GM10248 (cell line): ENCODE measurements around the gene SLC1A1.

Experiments
- CTCF ChIA-PET: fragments of 300-600 bp; sonication (Branson Sonifier 250); formaldehyde crosslinking; extraction: SDS; loops from one replicate; lab custom pipeline; 2021; ENCODE audit warnings: antibody characterized with exemption; lab: Yijun Ruan, JAX
- POLR2A ChIA-PET: fragments of 350-650 bp; sonication (Branson Sonifier 250); formaldehyde crosslinking; extraction: SDS; loops from one replicate; lab custom pipeline; 2020; ENCODE audit warnings: antibody characterized with exemption; lab: Yijun Ruan, JAX
- DNase-seq: peaks from one replicate; pipeline ENCODE4 v3.0.0; 2012; ENCODE audit errors: extremely low spot score
- TF ChIP-seq, protein P1 (sequence below): IDR thresholded peaks from 2 replicates; pipeline ENCODE4 v1.5.1; 2012; ENCODE audit warnings: mild to moderate bottlenecking, low read depth; ENCODE audit errors: extremely low read depth, missing control alignments, control extremely low read depth

Gene SLC1A1

DNA sequence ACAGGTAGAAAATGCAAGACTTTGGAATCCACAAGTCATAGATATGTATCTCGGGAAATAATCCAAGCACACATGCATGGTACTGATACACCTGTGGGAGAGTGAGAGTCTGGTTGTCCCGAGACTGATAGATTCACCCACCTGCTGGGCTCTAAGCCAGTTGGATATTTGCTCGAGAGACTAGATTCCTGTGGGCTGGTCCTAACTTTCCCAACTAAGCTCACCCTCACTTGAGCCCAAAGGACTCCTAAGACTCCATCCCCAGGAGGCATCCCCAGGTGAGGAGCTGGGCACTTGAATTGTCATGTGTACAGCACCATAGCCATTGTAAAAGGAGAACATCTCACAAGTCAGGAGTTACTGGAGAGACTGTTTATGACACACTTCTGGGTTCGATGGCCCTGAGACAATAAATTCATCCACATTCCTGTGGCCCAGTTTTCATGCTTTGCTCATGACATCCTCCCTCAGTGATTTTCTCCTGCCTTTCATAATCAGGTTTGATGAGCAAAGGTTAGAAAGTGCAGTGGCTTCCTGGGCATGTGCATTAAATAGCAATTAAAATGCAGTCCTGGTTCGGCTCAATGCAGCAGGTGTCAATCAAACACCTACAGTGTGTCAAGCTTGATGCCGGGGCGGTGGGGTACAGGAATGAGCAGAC, 18.1 kb downstream of the SLC1A1 start:
- TF ChIP-seq, protein P1, sequence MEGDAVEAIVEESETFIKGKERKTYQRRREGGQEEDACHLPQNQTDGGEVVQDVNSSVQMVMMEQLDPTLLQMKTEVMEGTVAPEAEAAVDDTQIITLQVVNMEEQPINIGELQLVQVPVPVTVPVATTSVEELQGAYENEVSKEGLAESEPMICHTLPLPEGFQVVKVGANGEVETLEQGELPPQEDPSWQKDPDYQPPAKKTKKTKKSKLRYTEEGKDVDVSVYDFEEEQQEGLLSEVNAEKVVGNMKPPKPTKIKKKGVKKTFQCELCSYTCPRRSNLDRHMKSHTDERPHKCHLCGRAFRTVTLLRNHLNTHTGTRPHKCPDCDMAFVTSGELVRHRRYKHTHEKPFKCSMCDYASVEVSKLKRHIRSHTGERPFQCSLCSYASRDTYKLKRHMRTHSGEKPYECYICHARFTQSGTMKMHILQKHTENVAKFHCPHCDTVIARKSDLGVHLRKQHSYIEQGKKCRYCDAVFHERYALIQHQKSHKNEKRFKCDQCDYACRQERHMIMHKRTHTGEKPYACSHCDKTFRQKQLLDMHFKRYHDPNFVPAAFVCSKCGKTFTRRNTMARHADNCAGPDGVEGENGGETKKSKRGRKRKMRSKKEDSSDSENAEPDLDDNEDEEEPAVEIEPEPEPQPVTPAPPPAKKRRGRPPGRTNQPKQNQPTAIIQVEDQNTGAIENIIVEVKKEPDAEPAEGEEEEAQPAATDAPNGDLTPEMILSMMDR: no peak
- no peak for DNase-seq
- ChIA-PET CTCF (interaction anchor here (1.1 kb wide), 1 partner anchor 142 kb away, joined by 3 read pairs; no protein-coding TSS in a partner anchor), POLR2A (interaction anchor here (1.0 kb wide), 1 partner anchor 16 kb away, joined by 5 read pairs; no protein-coding TSS in a partner anchor)

DNA sequence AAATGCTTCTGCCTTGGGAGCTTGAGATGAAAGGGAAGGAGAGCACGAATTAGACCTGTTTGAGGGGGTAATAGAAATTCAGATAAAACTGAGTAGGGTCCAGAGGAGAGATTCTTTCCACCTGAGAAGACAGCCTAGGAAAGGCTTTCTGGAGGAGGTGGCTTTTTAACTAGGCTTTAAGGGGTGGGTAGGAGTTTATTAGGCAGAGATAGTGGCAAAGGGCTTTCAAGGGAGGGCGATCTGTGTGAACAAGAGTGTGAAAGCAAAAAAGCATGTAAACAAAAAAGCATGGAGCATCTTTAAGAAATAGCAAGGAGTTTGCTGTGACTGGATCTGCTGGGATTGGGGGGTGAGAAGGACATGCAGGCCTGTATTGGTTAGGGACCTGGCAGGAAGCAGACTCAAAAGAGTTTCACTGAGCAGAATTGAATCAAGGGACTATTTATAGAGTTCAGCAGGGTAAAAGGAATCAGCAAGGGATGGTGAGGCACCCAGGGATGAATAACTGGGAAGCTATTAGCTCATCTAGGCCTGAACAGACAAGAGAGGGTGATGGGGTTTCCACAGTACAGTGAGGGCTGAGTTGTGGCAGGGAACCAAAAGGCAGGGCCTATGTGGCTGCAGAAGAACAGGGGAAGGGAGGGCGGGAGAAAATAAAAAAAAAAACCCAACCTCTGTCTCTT, 18.8 kb downstream of the SLC1A1 start:
- TF ChIP-seq, protein P1: no peak
- CTCF ChIA-PET: interaction anchor here (1.1 to 2.2 kb wide), 2 partner anchors 11 to 143 kb away, joined by 3 to 7 read pairs; no protein-coding TSS in a partner anchor
- no peak for DNase-seq
- POLR2A ChIA-PET: interaction anchor here (1.0 kb wide), 1 partner anchor 17 kb away, joined by 5 read pairs; no protein-coding TSS in a partner anchor

DNA sequence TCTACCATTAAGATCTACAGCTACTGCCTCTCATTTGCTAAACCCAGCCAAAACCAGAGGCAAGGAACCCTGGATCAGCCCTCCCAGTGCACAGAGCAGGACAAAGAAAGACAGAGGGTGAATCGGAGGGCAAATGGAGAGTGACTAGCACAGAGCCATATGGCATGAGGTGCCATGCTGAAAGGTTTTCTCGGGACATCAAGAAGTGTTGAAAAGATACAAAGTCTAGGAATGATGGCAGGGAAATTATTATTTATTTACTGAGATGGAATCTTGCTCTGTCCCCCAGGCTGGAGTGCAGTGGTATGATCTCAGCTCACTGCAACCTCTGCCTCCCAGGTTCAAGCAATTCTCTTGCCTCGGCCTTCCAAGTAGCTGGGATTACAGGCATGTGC, 19.3 kb downstream of the SLC1A1 start:
- TF ChIP-seq, protein P1: no peak
- CTCF ChIA-PET: interaction anchor here (1.4 to 2.2 kb wide), 2 partner anchors 10 kb away, joined by 3 to 7 read pairs; no protein-coding TSS in a partner anchor
- no peak for DNase-seq
- POLR2A ChIA-PET: no interaction called here

DNA sequence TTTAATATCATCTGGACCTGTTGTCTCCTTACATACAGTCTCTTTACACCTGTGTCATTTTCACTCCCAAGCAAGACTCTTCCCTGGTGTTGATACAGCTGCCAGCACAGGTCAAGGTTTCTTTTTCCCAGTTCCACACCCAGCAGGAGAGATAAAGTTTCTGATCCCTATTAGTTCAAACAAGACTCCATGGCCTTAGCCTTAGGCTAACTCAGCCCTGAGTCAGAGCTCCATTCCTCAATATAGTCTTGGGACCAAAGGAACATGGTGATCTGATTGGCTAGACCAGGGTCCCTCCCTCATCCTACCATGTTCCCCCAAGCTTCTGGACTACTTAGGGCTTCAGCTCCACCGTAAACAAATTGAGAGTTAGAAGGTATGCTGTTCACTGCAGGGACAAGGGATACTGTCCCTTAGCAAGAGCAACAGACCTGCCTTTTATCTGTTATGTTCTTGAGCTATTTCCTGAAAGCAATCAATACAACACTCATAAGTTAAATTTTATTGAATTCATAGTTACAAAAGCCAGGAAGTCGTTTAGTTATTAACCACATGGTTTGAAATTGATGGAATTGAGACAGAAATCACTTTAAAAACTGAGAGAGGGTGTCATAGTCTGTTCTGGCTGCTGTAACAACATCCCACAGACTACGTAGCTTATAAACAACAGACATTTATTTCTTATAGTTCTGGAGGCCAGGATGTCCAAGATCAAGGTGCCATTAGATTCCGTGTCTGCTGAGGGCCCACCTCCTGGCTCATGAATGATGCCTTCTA, 20.5 kb downstream of the SLC1A1 start:
- DNase-seq: no peak
- ChIA-PET CTCF (interaction anchor here (0.6 to 2.2 kb wide), 3 partner anchors 9 to 1054 kb away, joined by 3 to 7 read pairs (median 4); no protein-coding TSS in a partner anchor), POLR2A (no interaction called here)
- TF ChIP-seq, protein P1: no peak

DNA sequence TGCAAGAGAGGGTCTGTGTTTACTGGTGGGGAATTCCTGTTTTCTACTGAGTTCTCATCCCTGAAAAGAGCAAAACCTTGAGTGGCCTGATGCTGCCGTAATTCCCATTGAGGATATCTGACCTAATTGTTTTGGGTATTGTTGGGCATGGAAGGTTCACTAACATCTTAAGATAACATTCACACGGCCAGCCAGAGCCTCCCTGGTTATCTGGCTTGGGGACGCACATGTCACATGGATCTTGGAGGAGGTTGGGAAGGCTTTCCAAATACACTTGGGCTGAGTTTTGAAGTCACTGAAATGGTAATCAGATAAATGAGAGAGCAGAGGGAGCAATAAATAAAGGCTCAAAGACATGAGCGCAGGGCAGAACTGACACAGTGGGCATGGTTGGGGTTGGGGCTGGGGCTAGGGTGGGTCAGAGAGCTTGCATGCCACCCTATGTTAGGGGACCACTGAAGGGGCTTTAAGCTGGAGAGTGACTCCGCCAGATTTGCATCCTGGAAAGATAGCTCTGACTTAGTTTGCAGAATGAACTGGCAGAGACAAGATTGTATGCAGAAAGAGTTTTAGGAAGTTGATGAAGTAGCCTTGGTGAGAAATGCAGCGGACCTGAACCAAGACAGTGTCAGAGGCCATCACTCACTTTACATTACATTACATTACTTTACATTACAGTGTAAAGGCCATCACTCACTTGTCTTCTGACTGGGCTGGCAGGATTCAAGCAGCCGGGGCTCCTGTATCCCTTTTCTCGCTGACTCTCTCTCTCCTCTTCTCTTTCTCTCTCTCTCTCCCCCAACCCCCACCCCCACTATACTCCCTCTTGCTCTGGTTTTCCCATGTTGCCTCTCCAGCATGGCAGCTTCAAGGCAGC, 24.2 kb downstream of the SLC1A1 start:
- POLR2A ChIA-PET: no interaction called here
- DNase-seq: no peak
- TF ChIP-seq, protein P1: no peak
- CTCF ChIA-PET: interaction anchor here (1.4 kb wide), 1 partner anchor 10 kb away, joined by 6 read pairs; no protein-coding TSS in a partner anchor
